GM12878 (cell line): ENCODE measurements around the gene PRX. TPM values are rescaled to one million over a fixed set of nuclear protein-coding genes. Genes with fewer than 3 reads are reported as not detected.

ENCODE experiments used
- ATAC-seq: fragments of 200-7000 bp; cut with Tn5 transposase; 3 replicates; pipeline ENCODE4 v1.9.1; 2020; ENCODE audit warnings: mild to moderate bottlenecking, moderate library complexity
- BruUV-seq: library from RNA; stranded (reverse); fragments of 400-500 nt; replicated peaks from 2 replicates; lab custom pipeline; 2021; lab: Mats Ljungman, UMichigan
- CTCF ChIA-PET: fragments of 300-600 bp; sonication (Branson Sonifier 250); formaldehyde crosslinking; extraction: SDS; loops from one replicate; lab custom pipeline; 2021; ENCODE audit warnings: inconsistent platforms; lab: Yijun Ruan, JAX
- POLR2A ChIA-PET: fragments of 350-600 bp; formaldehyde crosslinking; extraction: SDS; loops from one replicate; lab custom pipeline; 2021; ENCODE audit warnings: inconsistent platforms; lab: Charles Lee
- RAD21 ChIA-PET: fragments of 300-600 bp; sonication (Branson Sonifier 250); formaldehyde crosslinking; loops from one replicate; lab custom pipeline; 2023; ENCODE audit warnings: antibody characterized with exemption; ENCODE audit not compliant: unreplicated experiment; lab: Charles Lee
- SMC1A ChIA-PET: fragments of 300-600 bp; sonication (Branson Sonifier 250); formaldehyde crosslinking; loops from one replicate; lab custom pipeline; 2023; ENCODE audit not compliant: unreplicated experiment, uncharacterized antibody; lab: Charles Lee
- DNase-seq: peaks from one replicate; pipeline ENCODE4 v3.0.0-alpha.2; 2011; ENCODE audit warnings: low read depth, low spot score
- FAIRE-seq: peaks from 3 replicates; lab custom pipeline; 2011; peaks lifted over from hg19 to GRCh38; lab: Jason Lieb, UNC
- H2AFZ ChIP-seq: 2 replicates; pipeline ENCODE4 v1.6.0; 2011; ENCODE audit warnings: low read depth, low read length, control low read depth; ENCODE audit not compliant: control insufficient read depth
- H3K27ac ChIP-seq: 2 replicates; pipeline ENCODE4 v1.5.1; 2011; ENCODE audit warnings: control low read depth; ENCODE audit not compliant: control insufficient read depth, insufficient read depth
- H3K27me3 ChIP-seq, 2 experiments: replicated peaks in 1 of 2; 2 replicates each; pipeline versions ENCODE4 v1.6.0 to v1.6.1; 2011; ENCODE audit warnings: low read length in 1 of 2; ENCODE audit not compliant: control insufficient read depth in 2 of 2, insufficient read depth in 2 of 2
- H3K36me3 ChIP-seq, 2 experiments: 2 replicates each; pipeline ENCODE4 v1.5.1; 2011; ENCODE audit warnings: low read length in 1 of 2; ENCODE audit not compliant: control insufficient read depth in 2 of 2, insufficient read depth in 2 of 2
- H3K4me1 ChIP-seq: 2 replicates; pipeline ENCODE4 v1.6.1; 2011; ENCODE audit warnings: mild to moderate bottlenecking, low read length, moderate library complexity, mixed read lengths; ENCODE audit not compliant: control insufficient read depth, insufficient read depth
- H3K4me2 ChIP-seq: 2 replicates; pipeline ENCODE4 v1.6.0; 2011; ENCODE audit warnings: control low read depth; ENCODE audit not compliant: control insufficient read depth, insufficient read depth
- H3K4me3 ChIP-seq: fragments of 200-600 bp; sonication (generic); 2 replicates; pipeline ENCODE4 v1.5.1; 2016
- H3K79me2 ChIP-seq: 2 replicates; pipeline ENCODE4 v1.6.0; 2011; ENCODE audit warnings: low read length; ENCODE audit not compliant: control insufficient read depth, insufficient read depth
- H3K9ac ChIP-seq: 2 replicates; pipeline ENCODE4 v1.8.0; 2011; ENCODE audit warnings: low read length, control low read depth, mixed read lengths; ENCODE audit not compliant: control insufficient read depth, insufficient read depth
- H3K9me3 ChIP-seq: replicated peaks from 3 replicates; pipeline ENCODE4 v1.5.1; 2011; ENCODE audit warnings: mild to moderate bottlenecking, low read length; ENCODE audit not compliant: control insufficient read depth, insufficient read depth
- H4K20me1 ChIP-seq: 2 replicates; pipeline ENCODE4 v1.6.0; 2011; ENCODE audit not compliant: control insufficient read depth, insufficient read depth
- BACH1 ChIP-seq: fragments of 450-650 bp; IDR thresholded peaks from 2 replicates; pipeline ENCODE4 v1.6.1; 2017; ENCODE audit warnings: mild to moderate bottlenecking, borderline replicate concordance
- BHLHE40 ChIP-seq, 2 experiments: fragments of 450-650 bp in 1 of 2; IDR thresholded peaks; 2 replicates each; pipeline ENCODE4 v1.6.1; 2011 to 2017; ENCODE audit warnings: low read depth in 2 of 2, borderline replicate concordance in 1 of 2, improper control_type of control experiment in 1 of 2, low read length in 1 of 2, mild to moderate bottlenecking in 1 of 2
- ESRRA ChIP-seq: IDR thresholded peaks from 2 replicates; pipeline ENCODE4 v1.6.1; 2012; ENCODE audit warnings: mild to moderate bottlenecking, low read length, improper control_type of control experiment
- GATAD2B ChIP-seq: fragments of 450-650 bp; conservative IDR thresholded peaks from 2 replicates; pipeline ENCODE4 v1.6.1; 2017; ENCODE audit warnings: low read depth, mild to moderate bottlenecking, moderate library complexity
- HCFC1 ChIP-seq: fragments of 150-350 bp; IDR thresholded peaks from 2 replicates; pipeline ENCODE4 v1.6.1; 2014; ENCODE audit warnings: low read length
- MEF2A ChIP-seq: IDR thresholded peaks from 2 replicates; pipeline ENCODE4 v1.6.1; 2011; ENCODE audit warnings: low read depth, mild to moderate bottlenecking, low read length, moderate library complexity; ENCODE audit not compliant: insufficient read depth
- MXI1 ChIP-seq: fragments of 150-350 bp; IDR thresholded peaks from 2 replicates; pipeline ENCODE4 v1.6.1; 2011; ENCODE audit warnings: low read depth, mild to moderate bottlenecking, inconsistent platforms, low read length, improper control_type of control experiment
- NBN ChIP-seq: fragments of 450-650 bp; IDR thresholded peaks from 2 replicates; pipeline ENCODE4 v1.6.1; 2016
- NFIC ChIP-seq: IDR thresholded peaks from 2 replicates; pipeline ENCODE4 v1.6.1; 2012; ENCODE audit warnings: low read depth, mild to moderate bottlenecking, inconsistent platforms, low read length, moderate library complexity
- POU2F2 ChIP-seq: IDR thresholded peaks from 3 replicates; pipeline ENCODE4 v1.6.1; 2011; ENCODE audit warnings: low read depth, mild to moderate bottlenecking, low read length, borderline replicate concordance
- RAD21 ChIP-seq: IDR thresholded peaks from 2 replicates; pipeline ENCODE4 v1.6.1; 2011; ENCODE audit warnings: mild to moderate bottlenecking, low read depth, low read length, moderate library complexity; ENCODE audit not compliant: insufficient read depth
- RELA ChIP-seq: fragments of 450-650 bp; IDR thresholded peaks from 2 replicates; pipeline ENCODE4 v1.8.0; 2014; ENCODE audit warnings: borderline replicate concordance; ENCODE audit not compliant: partially characterized antibody
- TAF1 ChIP-seq: IDR thresholded peaks from 2 replicates; pipeline ENCODE4 v1.6.1; 2011; ENCODE audit warnings: mild to moderate bottlenecking, low read depth, low read length, borderline replicate concordance
- TBL1XR1 ChIP-seq: IDR thresholded peaks from 2 replicates; pipeline ENCODE4 v1.6.1; 2012; ENCODE audit warnings: low read depth, low read length, improper control_type of control experiment
- WGBS: methylation state at CpG from one replicate; pipeline ENCODE4 v1.1.6; 2016; ENCODE audit warnings: low lambda C conversion rate; ENCODE audit not compliant: insufficient replicate concordance, insufficient coverage; ENCODE audit errors: missing lambda C conversion rate; 5-methylcytosine and 5-hydroxymethylcytosine counted together
- in situ Hi-C: fragments of 300-500 bp; cut with MboI; formaldehyde crosslinking; loops from 9 replicates; pipeline ENCODE4 v1.14.3; 2018; ENCODE audit warnings: mixed read lengths
- intact Hi-C: fragments of 100-400 bp; cut with micrococcal nuclease; formaldehyde crosslinking; loops from one replicate; pipeline ENCODE4 v1.14.2; 2022; ENCODE audit not compliant: unreplicated experiment
- polyA plus RNA-seq, 11 experiments: library from polyadenylated mRNA; depleted of rRNA in 4 of 11; unstranded in 6 of 11; stranded (reverse) in 5 of 11; fragments of >200 nt; fragmentation: Nextera tagmentation in 4 of 11; fragmentation: Illumina TruSeq in 1 of 11; extraction: Ambion mirVana in 4 of 11; extraction: Trizol in 1 of 11; gene quantifications; 1 replicate in 1 of 11; 2 replicates in 10 of 11; pipeline versions ENCODE4 v1.2.1 to v1.2.3, GENCODE V29; 2011 to 2016; ENCODE audit warnings: inconsistent platforms in 2 of 11, missing spikeins in 2 of 11, low read depth in 1 of 11
- total RNA-seq, 4 experiments: library from RNA; depleted of rRNA in 3 of 4; stranded (reverse); fragments of >200 nt in 3 of 4; fragmentation: Illumina TruSeq in 1 of 4; extraction: Trizol in 1 of 4; gene quantifications; 2 replicates each; pipeline versions ENCODE4 v1.2.1 to v1.2.3, GENCODE V29; 2013 to 2021
- TF ChIP-seq, protein P1 (sequence below): fragments of 450-650 bp; IDR thresholded peaks from 2 replicates; pipeline ENCODE4 v1.6.1; 2017; ENCODE audit warnings: mild to moderate bottlenecking, low read depth, inconsistent platforms; ENCODE audit not compliant: poor library complexity, severe bottlenecking
- TF ChIP-seq, protein P2 (sequence below): fragments of 450-650 bp; IDR thresholded peaks from 2 replicates; pipeline ENCODE4 v1.6.1; 2017; ENCODE audit warnings: mild to moderate bottlenecking, moderate library complexity

PRX gene
- total and polyA plus RNA-seq, 10 of the 15 experiments (the other 5 are each of a cell fraction or from before 2014, with no cell fraction given), result 0.02 to 1.4 (median 0.54) TPM; not detected in 1

DNA sequence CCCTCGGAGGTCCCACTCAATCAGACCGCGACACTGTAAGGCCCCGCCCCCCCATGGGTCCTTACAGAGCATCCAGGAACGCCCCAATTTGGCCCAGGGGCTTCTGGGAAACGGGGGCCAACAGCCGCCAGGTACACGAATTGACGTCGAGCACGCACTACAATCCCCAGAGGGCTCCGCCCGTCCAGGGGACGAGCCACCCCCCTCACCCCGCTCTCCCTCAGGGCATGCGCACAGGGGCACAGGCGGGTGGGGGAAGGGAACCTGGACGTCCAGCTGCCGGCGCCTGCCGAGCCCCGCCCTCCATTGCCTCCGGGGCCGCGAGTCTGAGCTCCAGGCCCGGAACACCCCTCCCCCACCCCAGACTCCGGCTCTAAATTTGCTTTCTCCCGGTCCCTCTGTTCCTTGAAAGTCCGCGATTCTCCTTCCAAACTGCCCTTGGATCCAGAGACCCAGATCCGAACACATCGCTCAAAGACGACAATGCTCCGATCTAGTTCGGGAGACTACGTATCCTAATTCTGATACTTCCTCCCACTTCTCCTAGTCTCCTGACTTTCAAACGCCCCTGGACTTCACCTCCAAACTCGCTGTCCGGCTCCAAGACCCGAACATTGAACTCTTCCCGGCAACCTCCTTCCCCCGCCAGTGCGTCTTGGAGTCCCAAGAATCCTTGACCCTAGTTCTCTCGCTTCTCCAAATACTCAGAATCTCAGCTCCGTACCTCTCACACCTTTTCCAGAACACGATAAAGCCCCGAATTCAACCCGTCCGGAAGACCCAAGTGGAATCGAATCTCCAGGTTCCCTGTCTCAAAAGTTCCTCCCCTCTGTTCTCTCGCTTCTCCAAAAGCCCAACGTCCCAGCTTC, 30.2 kb upstream of the PRX start:
- in situ Hi-C loops (no loop called here), intact Hi-C loops (no loop called here)
- BruUV-seq, result TSS peak; percentile 80
- Histone ChIP-seq H3K36me3 (peaks cover 8 to 15% of the 10 kb centered on the region in 2 experiments; a peak in 3 of 4 replicates), H3K27me3 (no peaks in the 10 kb centered on the region), H3K9me3 (no peaks in the 10 kb centered on the region), H3K4me1 (peaks cover 5% of the 10 kb centered on the region), H4K20me1 (no peaks in the 10 kb centered on the region), H3K4me3 (peak overlapping the region; percentile 91), H3K9ac (peak overlapping the region; percentile 96), H3K27ac (peak overlapping the region; percentile 94), H2AFZ (peak overlapping the region; percentile 55), H3K79me2 (peaks cover 28% of the 10 kb centered on the region), H3K4me2 (peak overlapping the region; percentile 31)
- WGBS, result 1% methylated on average over 50 of the region's 52 CpGs
- ChIA-PET RAD21 (interaction anchor here (0.7 to 3.3 kb wide), 14 partner anchors 9 to 335 kb away, joined by 3 to 35 read pairs (median 8); partner anchors contain the start of genes AKT2, BLVRB, C19orf47 and PLD3), SMC1A (interaction anchor here (0.8 to 4.2 kb wide), 11 partner anchors 10 to 170 kb away, joined by 3 to 35 read pairs (median 6); partner anchors contain the start of gene SERTAD1), CTCF (interaction anchor here (1.0 to 4.6 kb wide), 10 partner anchors 9 to 304 kb away, joined by 3 to 40 read pairs (median 7); partner anchors contain the start of genes BLVRB and SERTAD1), POLR2A (interaction anchor here (0.5 to 4.7 kb wide), 25 partner anchors 9 to 498 kb away, joined by 3 to 55 read pairs (median 4); partner anchors contain the start of genes BLVRB, C19orf47, PLD3 and SERTAD1)
- peak; percentile 98 for FAIRE-seq
- peak; percentile 98 for DNase-seq
- ATAC-seq, result peak; percentile 84
- peak; percentile 50; the same call in 1 of the 2 replicates for TF ChIP-seq BACH1
- TF ChIP-seq BHLHE40 (IDR thresholded peaks at IDR 0.05; ENCODE audit: borderline replicate concordance in 1 of 2, low read depth in 2 of 2, low read length in 1 of 2), result peak; percentile 49 to 82; a peak in 3 of 4 replicates
- TF ChIP-seq POU2F2, result peak; percentile 73; the same call in 2 of the 3 replicates
- TF ChIP-seq NFIC, result no peak
- TF ChIP-seq TBL1XR1, result peak; percentile 47
- peak; percentile 74 for TF ChIP-seq RELA
- TF ChIP-seq, protein P1, sequence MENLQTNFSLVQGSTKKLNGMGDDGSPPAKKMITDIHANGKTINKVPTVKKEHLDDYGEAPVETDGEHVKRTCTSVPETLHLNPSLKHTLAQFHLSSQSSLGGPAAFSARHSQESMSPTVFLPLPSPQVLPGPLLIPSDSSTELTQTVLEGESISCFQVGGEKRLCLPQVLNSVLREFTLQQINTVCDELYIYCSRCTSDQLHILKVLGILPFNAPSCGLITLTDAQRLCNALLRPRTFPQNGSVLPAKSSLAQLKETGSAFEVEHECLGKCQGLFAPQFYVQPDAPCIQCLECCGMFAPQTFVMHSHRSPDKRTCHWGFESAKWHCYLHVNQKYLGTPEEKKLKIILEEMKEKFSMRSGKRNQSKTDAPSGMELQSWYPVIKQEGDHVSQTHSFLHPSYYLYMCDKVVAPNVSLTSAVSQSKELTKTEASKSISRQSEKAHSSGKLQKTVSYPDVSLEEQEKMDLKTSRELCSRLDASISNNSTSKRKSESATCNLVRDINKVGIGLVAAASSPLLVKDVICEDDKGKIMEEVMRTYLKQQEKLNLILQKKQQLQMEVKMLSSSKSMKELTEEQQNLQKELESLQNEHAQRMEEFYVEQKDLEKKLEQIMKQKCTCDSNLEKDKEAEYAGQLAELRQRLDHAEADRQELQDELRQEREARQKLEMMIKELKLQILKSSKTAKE, result peak; percentile 19
- no peak for TF ChIP-seq ESRRA
- TF ChIP-seq RAD21, result no peak
- 0 out of 2 replicates have a peak, but pooled peaks have one; percentile 11 for TF ChIP-seq GATAD2B
- no peak for TF ChIP-seq NBN
- TF ChIP-seq, protein P2, sequence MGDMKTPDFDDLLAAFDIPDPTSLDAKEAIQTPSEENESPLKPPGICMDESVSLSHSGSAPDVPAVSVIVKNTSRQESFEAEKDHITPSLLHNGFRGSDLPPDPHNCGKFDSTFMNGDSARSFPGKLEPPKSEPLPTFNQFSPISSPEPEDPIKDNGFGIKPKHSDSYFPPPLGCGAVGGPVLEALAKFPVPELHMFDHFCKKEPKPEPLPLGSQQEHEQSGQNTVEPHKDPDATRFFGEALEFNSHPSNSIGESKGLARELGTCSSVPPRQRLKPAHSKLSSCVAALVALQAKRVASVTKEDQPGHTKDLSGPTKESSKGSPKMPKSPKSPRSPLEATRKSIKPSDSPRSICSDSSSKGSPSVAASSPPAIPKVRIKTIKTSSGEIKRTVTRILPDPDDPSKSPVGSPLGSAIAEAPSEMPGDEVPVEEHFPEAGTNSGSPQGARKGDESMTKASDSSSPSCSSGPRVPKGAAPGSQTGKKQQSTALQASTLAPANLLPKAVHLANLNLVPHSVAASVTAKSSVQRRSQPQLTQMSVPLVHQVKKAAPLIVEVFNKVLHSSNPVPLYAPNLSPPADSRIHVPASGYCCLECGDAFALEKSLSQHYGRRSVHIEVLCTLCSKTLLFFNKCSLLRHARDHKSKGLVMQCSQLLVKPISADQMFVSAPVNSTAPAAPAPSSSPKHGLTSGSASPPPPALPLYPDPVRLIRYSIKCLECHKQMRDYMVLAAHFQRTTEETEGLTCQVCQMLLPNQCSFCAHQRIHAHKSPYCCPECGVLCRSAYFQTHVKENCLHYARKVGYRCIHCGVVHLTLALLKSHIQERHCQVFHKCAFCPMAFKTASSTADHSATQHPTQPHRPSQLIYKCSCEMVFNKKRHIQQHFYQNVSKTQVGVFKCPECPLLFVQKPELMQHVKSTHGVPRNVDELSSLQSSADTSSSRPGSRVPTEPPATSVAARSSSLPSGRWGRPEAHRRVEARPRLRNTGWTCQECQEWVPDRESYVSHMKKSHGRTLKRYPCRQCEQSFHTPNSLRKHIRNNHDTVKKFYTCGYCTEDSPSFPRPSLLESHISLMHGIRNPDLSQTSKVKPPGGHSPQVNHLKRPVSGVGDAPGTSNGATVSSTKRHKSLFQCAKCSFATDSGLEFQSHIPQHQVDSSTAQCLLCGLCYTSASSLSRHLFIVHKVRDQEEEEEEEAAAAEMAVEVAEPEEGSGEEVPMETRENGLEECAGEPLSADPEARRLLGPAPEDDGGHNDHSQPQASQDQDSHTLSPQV, result no peak
- peak; percentile 55; the same call in 1 of the 2 replicates for TF ChIP-seq MXI1
- TF ChIP-seq TAF1, result peak; percentile 53; the same call in 1 of the 2 replicates
- TF ChIP-seq HCFC1, result peak; percentile 96
- no peak for TF ChIP-seq MEF2A
